ENCODE results near the gene GPX7.
A peak's percentile ranks its signal among the peaks of the same experiment; 100 is the strongest.

Gene GPX7

GRCh38 chr1:52635321-52636089 lies 33.3 kb downstream of the GPX7 start:
- H3K9me3 ChIP-seq (ENCODE audit: control insufficient read depth in 1 of 2, low read length in 2 of 2) = peaks cover 0 to 3% of the 10 kb centered on the region in 2 donors
- H3K4me1 ChIP-seq (ENCODE audit: control insufficient read depth in 1 of 2, insufficient read depth in 2 of 2, low read length in 2 of 2) = peaks cover 12 to 19% of the 10 kb centered on the region in 2 donors
- no peak overlapping the region for H3K4me3 ChIP-seq (ENCODE audit: low read depth in 1 of 2, low read length in 2 of 2)
- H3K9ac ChIP-seq (ENCODE audit: low read depth in 1 of 2, low read length in 2 of 2) = no peak overlapping the region
- H3K27me3 ChIP-seq (ENCODE audit: control insufficient read depth in 1 of 2, insufficient read depth in 2 of 2, low read length in 2 of 2) = peaks cover 25 to 39% of the 10 kb centered on the region in 2 donors
- no peaks in the 10 kb centered on the region for H3K36me3 ChIP-seq (ENCODE audit: control insufficient read depth in 1 of 2, insufficient read depth in 2 of 2, low read length in 2 of 2)
- no peak overlapping the region for H3K27ac ChIP-seq (ENCODE audit: low read depth, low read length)

- Histone ChIP-seq H3K9ac (ENCODE audit: low read depth in 1 of 2, low read length in 2 of 2) (no peak overlapping the region), H3K9me3 (ENCODE audit: control insufficient read depth in 1 of 2, low read length in 2 of 2) (peaks cover 0 to 3% of the 10 kb centered on the region in 2 donors), H3K27me3 (ENCODE audit: control insufficient read depth in 1 of 2, insufficient read depth in 2 of 2, low read length in 2 of 2) (peaks cover 21 to 29% of the 10 kb centered on the region in 2 donors), H3K4me1 (ENCODE audit: control insufficient read depth in 1 of 2, insufficient read depth in 2 of 2, low read length in 2 of 2) (peaks cover 12 to 19% of the 10 kb centered on the region in 2 donors), H3K36me3 (ENCODE audit: control insufficient read depth in 1 of 2, insufficient read depth in 2 of 2, low read length in 2 of 2) (no peaks in the 10 kb centered on the region), H3K4me3 (ENCODE audit: low read depth in 1 of 2, low read length in 2 of 2) (no peak overlapping the region), H3K27ac (ENCODE audit: low read depth, low read length) (peak overlapping the region; percentile 63)
These were observed 34.8 kb downstream of the GPX7 start for GRCh38 chr1:52636721-52637695.

GRCh38 chr1:52637946-52638345 lies 35.8 kb downstream of the GPX7 start:
- Histone ChIP-seq H3K36me3 (ENCODE audit: control insufficient read depth in 1 of 2, insufficient read depth in 2 of 2, low read length in 2 of 2) (no peaks in the 10 kb centered on the region), H3K27ac (ENCODE audit: low read depth, low read length) (peak overlapping the region; percentile 55), H3K4me1 (ENCODE audit: control insufficient read depth in 1 of 2, insufficient read depth in 2 of 2, low read length in 2 of 2) (peaks cover 8 to 16% of the 10 kb centered on the region in 2 donors)

GRCh38 chr1:52640697-52641096 lies 38.5 kb downstream of the GPX7 start:
- Histone ChIP-seq H3K27ac (ENCODE audit: low read depth, low read length) (no peak overlapping the region), H3K4me1 (ENCODE audit: control insufficient read depth in 1 of 2, insufficient read depth in 2 of 2, low read length in 2 of 2) (peaks cover 5 to 16% of the 10 kb centered on the region in 2 donors), H3K36me3 (ENCODE audit: control insufficient read depth in 1 of 2, insufficient read depth in 2 of 2, low read length in 2 of 2) (no peaks in the 10 kb centered on the region), H3K27me3 (ENCODE audit: control insufficient read depth in 1 of 2, insufficient read depth in 2 of 2, low read length in 2 of 2) (peaks cover 0 to 9% of the 10 kb centered on the region in 2 donors), H3K9me3 (ENCODE audit: control insufficient read depth in 1 of 2, low read length in 2 of 2) (no peaks in the 10 kb centered on the region), H3K4me3 (ENCODE audit: low read depth in 1 of 2, low read length in 2 of 2) (no peak overlapping the region), H3K9ac (ENCODE audit: low read depth in 1 of 2, low read length in 2 of 2) (no peak overlapping the region)

More at GRCh38 chr1:52637946-52638345, 35.8 kb downstream of the GPX7 start:
- H3K9me3 ChIP-seq (ENCODE audit: control insufficient read depth in 1 of 2, low read length in 2 of 2) = peaks cover 0 to 3% of the 10 kb centered on the region in 2 donors
- peaks cover 14 to 21% of the 10 kb centered on the region in 2 donors for H3K27me3 ChIP-seq (ENCODE audit: control insufficient read depth in 1 of 2, insufficient read depth in 2 of 2, low read length in 2 of 2)
- H3K9ac ChIP-seq (ENCODE audit: low read depth in 1 of 2, low read length in 2 of 2) = no peak overlapping the region
- H3K4me3 ChIP-seq (ENCODE audit: low read depth in 1 of 2, low read length in 2 of 2) = no peak overlapping the region

- Histone ChIP-seq H3K36me3 (ENCODE audit: control insufficient read depth in 1 of 2, insufficient read depth in 2 of 2, low read length in 2 of 2) (no peaks in the 10 kb centered on the region), H3K9me3 (ENCODE audit: control insufficient read depth in 1 of 2, low read length in 2 of 2) (no peaks in the 10 kb centered on the region), H3K4me3 (ENCODE audit: low read depth in 1 of 2, low read length in 2 of 2) (no peak overlapping the region), H3K9ac (ENCODE audit: low read depth in 1 of 2, low read length in 2 of 2) (no peak overlapping the region), H3K27me3 (ENCODE audit: control insufficient read depth in 1 of 2, insufficient read depth in 2 of 2, low read length in 2 of 2) (peaks cover 0 to 9% of the 10 kb centered on the region in 2 donors), H3K27ac (ENCODE audit: low read depth, low read length) (no peak overlapping the region), H3K4me1 (ENCODE audit: control insufficient read depth in 1 of 2, insufficient read depth in 2 of 2, low read length in 2 of 2) (peaks cover 5 to 16% of the 10 kb centered on the region in 2 donors)
These were observed 39.1 kb downstream of the GPX7 start for GRCh38 chr1:52641307-52641706.

GRCh38 chr1:52645261-52645660 lies 43.1 kb downstream of the GPX7 start:
- Histone ChIP-seq H3K9ac (ENCODE audit: low read depth in 1 of 2, low read length in 2 of 2) (no peak overlapping the region), H3K27ac (ENCODE audit: low read depth, low read length) (no peak overlapping the region), H3K27me3 (ENCODE audit: control insufficient read depth in 1 of 2, insufficient read depth in 2 of 2, low read length in 2 of 2) (no peaks in the 10 kb centered on the region), H3K4me3 (ENCODE audit: low read depth in 1 of 2, low read length in 2 of 2) (no peak overlapping the region), H3K36me3 (ENCODE audit: control insufficient read depth in 1 of 2, insufficient read depth in 2 of 2, low read length in 2 of 2) (no peaks in the 10 kb centered on the region), H3K4me1 (ENCODE audit: control insufficient read depth in 1 of 2, insufficient read depth in 2 of 2, low read length in 2 of 2) (no peaks in the 10 kb centered on the region), H3K9me3 (ENCODE audit: control insufficient read depth in 1 of 2, low read length in 2 of 2) (no peaks in the 10 kb centered on the region)

GRCh38 chr1:52651904-52652303 lies 49.7 kb downstream of the GPX7 start:
- H3K36me3 ChIP-seq (ENCODE audit: control insufficient read depth in 1 of 2, insufficient read depth in 2 of 2, low read length in 2 of 2) = no peaks in the 10 kb centered on the region
- H3K4me1 ChIP-seq (ENCODE audit: control insufficient read depth in 1 of 2, insufficient read depth in 2 of 2, low read length in 2 of 2) = peaks cover 5 to 7% of the 10 kb centered on the region in 2 donors
- H3K4me3 ChIP-seq (ENCODE audit: low read depth in 1 of 2, low read length in 2 of 2) = no peak overlapping the region
- H3K27ac ChIP-seq (ENCODE audit: low read depth, low read length) = no peak overlapping the region
- no peak overlapping the region for H3K9ac ChIP-seq (ENCODE audit: low read depth in 1 of 2, low read length in 2 of 2)
- no peaks in the 10 kb centered on the region for H3K9me3 ChIP-seq (ENCODE audit: control insufficient read depth in 1 of 2, low read length in 2 of 2)
- no peaks in the 10 kb centered on the region for H3K27me3 ChIP-seq (ENCODE audit: control insufficient read depth in 1 of 2, insufficient read depth in 2 of 2, low read length in 2 of 2)

GRCh38 chr1:52653207-52653849 lies 51.2 kb downstream of the GPX7 start:
- H3K27ac ChIP-seq (ENCODE audit: low read depth, low read length) = no peak overlapping the region
- H3K9ac ChIP-seq (ENCODE audit: low read depth in 1 of 2, low read length in 2 of 2) = no peak overlapping the region
- no peaks in the 10 kb centered on the region for H3K36me3 ChIP-seq (ENCODE audit: control insufficient read depth in 1 of 2, insufficient read depth in 2 of 2, low read length in 2 of 2)
- no peaks in the 10 kb centered on the region for H3K27me3 ChIP-seq (ENCODE audit: control insufficient read depth in 1 of 2, insufficient read depth in 2 of 2, low read length in 2 of 2)
- H3K9me3 ChIP-seq (ENCODE audit: control insufficient read depth in 1 of 2, low read length in 2 of 2) = no peaks in the 10 kb centered on the region
- peaks cover 5 to 7% of the 10 kb centered on the region in 2 donors for H3K4me1 ChIP-seq (ENCODE audit: control insufficient read depth in 1 of 2, insufficient read depth in 2 of 2, low read length in 2 of 2)
- H3K4me3 ChIP-seq (ENCODE audit: low read depth in 1 of 2, low read length in 2 of 2) = no peak overlapping the region

- Histone ChIP-seq H3K27me3 (ENCODE audit: control insufficient read depth in 1 of 2, insufficient read depth in 2 of 2, low read length in 2 of 2) (no peaks in the 10 kb centered on the region), H3K36me3 (ENCODE audit: control insufficient read depth in 1 of 2, insufficient read depth in 2 of 2, low read length in 2 of 2) (no peaks in the 10 kb centered on the region), H3K9me3 (ENCODE audit: control insufficient read depth in 1 of 2, low read length in 2 of 2) (no peaks in the 10 kb centered on the region), H3K27ac (ENCODE audit: low read depth, low read length) (no peak overlapping the region), H3K9ac (ENCODE audit: low read depth in 1 of 2, low read length in 2 of 2) (no peak overlapping the region), H3K4me1 (ENCODE audit: control insufficient read depth in 1 of 2, insufficient read depth in 2 of 2, low read length in 2 of 2) (peaks cover 5 to 7% of the 10 kb centered on the region in 2 donors), H3K4me3 (ENCODE audit: low read depth in 1 of 2, low read length in 2 of 2) (no peak overlapping the region)
These were observed 51.9 kb downstream of the GPX7 start for GRCh38 chr1:52654063-52654462.

All from duodenal mucosa (tissue), 2 donors.